Pons (tissue), 1 donor: ENCODE results near the gene TAS1R1.
"Not testable (repeated sequence)": the region's sequence is repeated elsewhere in the genome, so short reads cannot be mapped to it uniquely, and the experiment has no call there.

ENCODE experiments used
- DNase-seq: peaks from one replicate; pipeline ENCODE4 v3.0.0-alpha.2; 2016; ENCODE audit warnings: low spot score

Gene TAS1R1

DNA sequence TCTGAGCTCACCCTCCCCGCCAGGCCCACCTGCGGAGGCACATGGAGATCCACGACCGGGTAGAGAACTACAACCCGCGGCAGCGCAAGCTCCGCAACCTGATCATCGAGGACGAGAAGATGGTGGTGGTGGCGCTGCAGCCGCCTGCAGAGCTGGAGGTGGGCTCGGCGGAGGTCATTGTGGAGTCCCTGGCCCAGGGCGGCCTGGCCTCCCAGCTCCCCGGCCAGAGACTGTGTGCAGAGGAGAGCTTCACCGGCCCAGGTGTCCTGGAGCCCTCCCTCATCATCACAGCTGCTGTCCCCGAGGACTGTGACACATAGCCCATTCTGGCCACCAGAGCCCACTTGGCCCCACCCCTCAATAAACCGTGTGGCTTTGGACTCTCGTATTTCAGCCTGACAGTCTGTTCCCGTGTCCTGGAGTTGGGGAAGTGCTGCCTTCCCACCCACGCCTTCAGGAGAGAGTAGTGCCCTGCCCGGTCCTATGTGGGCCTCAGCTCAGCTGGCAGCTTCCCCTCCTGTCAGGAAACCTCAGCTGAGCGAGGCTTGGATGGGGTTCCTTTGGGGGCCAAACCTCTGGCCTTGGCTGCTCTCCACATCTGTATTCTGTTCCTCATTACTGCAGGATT is 33.9 kb downstream of the TAS1R1 start:
- DNase-seq, result no peak

- no peak for DNase-seq
These were observed 34.9 kb downstream of the TAS1R1 start for GRCh38 chr1:6590046-6590445.

- no peak for DNase-seq
These were observed 36.1 kb downstream of the TAS1R1 start for GRCh38 chr1:6591222-6591621.

GRCh38 chr1:6591644-6592043 is 36.5 kb downstream of the TAS1R1 start:
- DNase-seq, result no peak

DNA sequence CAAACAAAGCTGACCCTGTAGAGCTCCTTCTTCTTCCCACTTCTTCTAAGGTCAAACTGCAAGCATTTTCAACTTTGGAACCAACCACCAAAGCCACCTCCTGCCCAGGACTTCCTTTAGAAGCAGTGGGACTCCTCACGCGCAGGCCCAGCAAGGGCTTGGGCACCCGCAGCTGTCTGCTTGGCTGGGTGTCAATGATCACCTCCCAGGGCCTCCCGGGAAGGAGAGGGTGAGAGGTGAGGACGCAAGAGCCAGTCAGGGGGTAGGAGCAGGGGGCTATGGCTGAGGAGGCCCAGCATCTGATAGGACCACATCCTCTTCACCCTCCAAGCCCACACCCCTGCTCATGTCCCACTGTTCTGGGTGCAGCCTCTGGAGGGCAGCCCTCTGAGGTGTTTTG is 37.3 kb downstream of the TAS1R1 start:
- no peak for DNase-seq

- DNase-seq, result no peak
These were observed 37.9 kb downstream of the TAS1R1 start for GRCh38 chr1:6592865-6593593.

GRCh38 chr1:6593810-6594209 is 38.7 kb downstream of the TAS1R1 start:
- DNase-seq, result no peak

GRCh38 chr1:6594977-6595740 is 40.1 kb downstream of the TAS1R1 start:
- DNase-seq, result no peak

DNA sequence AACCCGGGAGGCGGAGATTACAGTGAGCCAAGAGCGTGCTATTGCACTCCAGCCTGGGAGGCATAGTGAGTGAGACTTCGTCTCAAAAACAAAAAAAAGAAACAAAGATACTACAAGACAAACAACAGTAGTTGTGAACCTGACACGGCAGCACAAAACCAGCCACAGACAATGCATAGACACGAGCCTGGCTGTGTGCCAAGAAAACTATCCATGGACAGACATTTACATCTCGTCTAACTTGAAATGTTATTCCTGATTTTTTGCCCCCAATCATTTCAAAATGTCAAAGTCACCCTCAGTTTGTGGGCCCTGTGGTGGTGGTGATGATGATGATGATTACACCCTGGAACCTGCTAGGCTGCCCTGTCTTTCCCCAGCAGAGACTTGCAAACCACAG is 41.2 kb downstream of the TAS1R1 start:
- DNase-seq, result no peak

GRCh38 chr1:6596886-6597776 is 42.0 kb downstream of the TAS1R1 start:
- no peak for DNase-seq

GRCh38 chr1:6597777-6598131 is 42.6 kb downstream of the TAS1R1 start:
- no peak for DNase-seq

GRCh38 chr1:6599141-6599975 is 44.3 kb downstream of the TAS1R1 start:
- peak; percentile 41 for DNase-seq

DNA sequence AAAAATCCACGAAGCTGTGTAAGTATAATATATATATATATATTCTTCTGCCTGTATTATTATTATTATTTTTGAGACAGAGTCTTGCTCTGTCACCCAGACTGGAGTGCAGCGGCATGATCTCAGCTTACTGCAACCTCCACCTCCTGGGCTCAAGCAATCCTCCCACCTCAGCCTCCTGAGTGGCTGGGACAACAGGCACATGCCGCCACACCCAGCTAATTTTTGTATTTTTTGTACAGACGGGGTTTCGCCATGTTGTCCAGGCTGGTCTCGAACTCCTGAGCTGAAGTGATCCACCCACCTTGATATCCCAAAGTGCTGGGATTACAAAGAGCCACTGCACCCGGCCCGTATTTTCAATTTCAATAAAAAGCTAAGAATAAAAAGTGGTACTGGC is 44.9 kb downstream of the TAS1R1 start:
- not testable (repeated sequence) for DNase-seq

- no peak for DNase-seq
These were observed 45.4 kb downstream of the TAS1R1 start for GRCh38 chr1:6600410-6601048.

DNA sequence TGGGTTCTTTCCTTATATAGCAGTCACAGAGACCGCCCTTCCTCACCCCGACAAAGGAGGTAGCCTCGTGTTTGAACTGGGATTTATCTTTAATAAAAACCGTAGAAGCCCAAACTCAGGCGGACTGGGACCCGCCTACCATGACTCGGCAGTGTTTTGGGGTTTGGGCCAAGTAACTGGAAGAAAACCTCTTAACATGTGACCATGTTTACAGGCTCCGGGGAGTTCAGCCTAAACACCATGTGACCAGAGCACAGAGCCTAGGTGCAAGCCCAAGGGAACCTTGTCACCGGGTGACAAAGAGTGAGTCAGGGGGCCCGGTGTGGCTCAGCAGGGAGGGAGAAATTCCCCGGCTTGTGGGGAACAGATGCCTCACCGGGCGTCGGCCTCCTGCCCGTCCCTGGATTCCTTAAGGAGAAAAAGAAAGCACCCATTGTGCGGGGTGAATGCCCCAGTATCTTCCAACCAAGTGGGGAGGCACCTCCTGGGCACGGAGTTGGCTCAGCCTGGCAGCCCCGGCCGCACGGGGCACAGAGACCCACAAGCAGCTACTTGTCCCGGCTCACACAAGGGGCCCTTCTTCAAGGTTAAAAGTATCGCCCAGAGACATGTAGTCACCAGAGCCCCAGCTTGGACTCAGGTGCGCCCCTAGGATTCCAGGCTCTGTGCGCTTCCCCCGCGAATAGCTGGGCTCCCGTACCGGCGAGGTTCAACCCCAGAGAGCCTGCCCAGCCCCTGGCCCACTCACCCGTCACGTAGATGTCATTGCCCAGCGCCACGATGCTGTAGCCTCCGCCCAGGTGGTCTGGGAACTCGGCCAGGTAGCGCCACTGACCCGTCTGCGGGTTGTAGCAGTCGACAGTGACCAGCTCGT is 46.2 kb downstream of the TAS1R1 start:
- DNase-seq, result peak; percentile 91

GRCh38 chr1:6601923-6602668 is 47.0 kb downstream of the TAS1R1 start:
- DNase-seq, result no peak

GRCh38 chr1:6602669-6603237 is 47.6 kb downstream of the TAS1R1 start, which contains the start of gene KLHL21:
Gene KLHL21 (minus strand): TSS chr1:6602869. CDS start chr1:6602817, 52 bp downstream.
- DNase-seq, result peak; percentile 85

GRCh38 chr1:6603238-6603914 is 48.3 kb downstream of the TAS1R1 start:
- peak; percentile 91 for DNase-seq
